BLaER1 treated with 17β-estradiol and CSF1 and Interleukin-3, amounts not matched to agents 10 nM and 100 nM (cell line): Measurements from ENCODE around the gene PNKP.
A peak's percentile ranks its signal among the peaks of the same experiment; 100 is the strongest.

Experiments
- H3K27ac ChIP-seq, 11 experiments: shearing (Covaris generic); formaldehyde crosslinking; 2 replicates each; pipeline ENCODE4 v1.8.1; 2022
- H3K27me3 ChIP-seq, 11 experiments: shearing (Covaris generic); formaldehyde crosslinking; 2 replicates each; pipeline ENCODE4 v1.8.1; 2022
- H3K36me3 ChIP-seq, 11 experiments: shearing (Covaris generic); formaldehyde crosslinking; 2 replicates each; pipeline ENCODE4 v1.8.1; 2022
- H3K4me1 ChIP-seq, 10 experiments: shearing (Covaris generic); formaldehyde crosslinking; 2 replicates each; pipeline ENCODE4 v1.8.1; 2022
- H3K4me2 ChIP-seq, 11 experiments: shearing (Covaris generic); formaldehyde crosslinking; 2 replicates each; pipeline ENCODE4 v1.8.1; 2022
- H3K4me3 ChIP-seq, 10 experiments: shearing (Covaris generic); formaldehyde crosslinking; 2 replicates each; pipeline ENCODE4 v1.8.1; 2022
- H3K9ac ChIP-seq, 11 experiments: shearing (Covaris generic); formaldehyde crosslinking; 2 replicates each; pipeline ENCODE4 v1.8.1; 2022
- H3K9me3 ChIP-seq, 11 experiments: shearing (Covaris generic); formaldehyde crosslinking; replicated peaks in 1 of 11; 2 replicates each; pipeline ENCODE4 v1.8.1; 2022
- H4K20me1 ChIP-seq, 11 experiments: shearing (Covaris generic); formaldehyde crosslinking; 2 replicates each; pipeline ENCODE4 v1.8.1; 2022
- Cebpa-rat ChIP-seq, 11 experiments: shearing (Covaris generic); IDR thresholded peaks; 2 replicates each; pipeline ENCODE4 v1.8.1; 2022

Gene PNKP

GRCh38 chr19:49816590-49816989 lies 50.8 kb downstream of the PNKP start:
- no peak for TF ChIP-seq Cebpa-rat (IDR thresholded peaks at IDR 0.05)

GRCh38 chr19:49814010-49814409 lies 53.4 kb downstream of the PNKP start:
- Histone ChIP-seq H3K4me1 (peaks cover 25 to 35% (median 30%) of the 10 kb centered on the region in 10 experiments), H3K27ac (peak overlapping the region in 10 of 11 experiments; percentile 48 to 99 (median 85); a peak in 12 of 22 replicates), H3K4me2 (peak overlapping the region in 9 of 11 experiments; percentile 10 to 89 (median 83); a peak in 14 of 22 replicates), H3K27me3 (no peaks in the 10 kb centered on the region), H3K36me3 (no peaks in the 10 kb centered on the region; a peak in 1 of 22 replicates), H3K4me3 (peak overlapping the region in 6 of 10 experiments; percentile 57 to 71 (median 66); a peak in 9 of 20 replicates), H4K20me1 (peaks cover 0 to 6% (median 0%) of the 10 kb centered on the region in 11 experiments; a peak in 4 of 22 replicates), H3K9ac (peak overlapping the region in 6 of 11 experiments; percentile 75 to 96 (median 83); a peak in 7 of 22 replicates), H3K9me3 (no peaks in the 10 kb centered on the region)
- TF ChIP-seq Cebpa-rat (IDR thresholded peaks at IDR 0.05) = no peak

More at GRCh38 chr19:49816590-49816989, 50.8 kb downstream of the PNKP start:
- H3K4me2 ChIP-seq = peak overlapping the region in 10 of 11 experiments; percentile 47 to 98 (median 96); a peak in 15 of 22 replicates
- no peaks in the 10 kb centered on the region for H3K9me3 ChIP-seq
- H3K36me3 ChIP-seq = peaks cover 7 to 20% (median 15%) of the 10 kb centered on the region in 11 experiments; a peak in 21 of 22 replicates
- no peaks in the 10 kb centered on the region for H3K27me3 ChIP-seq
- H3K4me3 ChIP-seq = peak overlapping the region in 2 of 10 experiments; percentile 80 to 95; a peak in 3 of 20 replicates
- peak overlapping the region in 5 of 11 experiments; percentile 80 to 98 (median 94); a peak in 8 of 22 replicates for H3K27ac ChIP-seq
- H3K4me1 ChIP-seq = peaks cover 31 to 44% (median 35%) of the 10 kb centered on the region in 10 experiments
- H4K20me1 ChIP-seq = peaks cover 0 to 26% (median 7%) of the 10 kb centered on the region in 11 experiments; a peak in 11 of 22 replicates
- peak overlapping the region in 6 of 11 experiments; percentile 85 to 97 (median 94); a peak in 8 of 22 replicates for H3K9ac ChIP-seq

GRCh38 chr19:49812997-49813861 lies 54.1 kb downstream of the PNKP start, which contains the start of gene FUZ:
Gene FUZ (minus strand): TSS chr19:49813292. CDS start chr19:49813106, 186 bp downstream.
- Histone ChIP-seq H3K27me3 (no peaks in the 10 kb centered on the region), H4K20me1 (no peaks in the 10 kb centered on the region), H3K4me3 (peak within 1 kb of the TSS; percentile 57 to 77 (median 66)), H3K4me2 (peak within 1 kb of the TSS; percentile 76 to 93 (median 88)), H3K9me3 (no peaks in the 10 kb centered on the region), H3K9ac (peak within 1 kb of the TSS; percentile 75 to 96 (median 80)), H3K36me3 (peaks cover 0 to under 1% (median 0%) of the 10 kb centered on the region in 11 experiments; a peak in 2 of 22 replicates), H3K27ac (peak within 1 kb of the TSS; percentile 79 to 99 (median 85)), H3K4me1 (peaks cover 27 to 40% (median 34%) of the 10 kb centered on the region in 10 experiments)
- no peak for TF ChIP-seq Cebpa-rat (IDR thresholded peaks at IDR 0.05)

GRCh38 chr19:49812452-49812996 lies 54.9 kb downstream of the PNKP start:
- H3K4me2 ChIP-seq = peak overlapping the region; percentile 76 to 93 (median 88)
- H3K9me3 ChIP-seq = no peaks in the 10 kb centered on the region
- peaks cover 0 to 8% (median 0%) of the 10 kb centered on the region in 11 experiments; a peak in 2 of 22 replicates for H3K36me3 ChIP-seq
- peak overlapping the region; percentile 57 to 77 (median 66) for H3K4me3 ChIP-seq
- no peaks in the 10 kb centered on the region for H3K27me3 ChIP-seq
- peak overlapping the region; percentile 75 to 96 (median 80) for H3K9ac ChIP-seq
- H3K4me1 ChIP-seq = peaks cover 34 to 47% (median 41%) of the 10 kb centered on the region in 10 experiments
- TF ChIP-seq Cebpa-rat (IDR thresholded peaks at IDR 0.05) = no peak
- peaks cover 0 to 7% (median 0%) of the 10 kb centered on the region in 11 experiments; a peak in 2 of 22 replicates for H4K20me1 ChIP-seq
- peak overlapping the region; percentile 79 to 99 (median 85) for H3K27ac ChIP-seq

- no peak for TF ChIP-seq Cebpa-rat (IDR thresholded peaks at IDR 0.05)
- no peak overlapping the region for H3K27ac ChIP-seq
These were observed 56.0 kb downstream of the PNKP start for GRCh38 chr19:49811328-49811727.

More at GRCh38 chr19:49811328-49811727, 56.0 kb downstream of the PNKP start:
- H4K20me1 ChIP-seq = peaks cover 0 to 13% (median 0%) of the 10 kb centered on the region in 11 experiments; a peak in 2 of 22 replicates
- H3K4me2 ChIP-seq = no peak overlapping the region
- H3K4me3 ChIP-seq = no peak overlapping the region
- no peaks in the 10 kb centered on the region for H3K9me3 ChIP-seq
- H3K4me1 ChIP-seq = peaks cover 33 to 45% (median 39%) of the 10 kb centered on the region in 10 experiments
- no peaks in the 10 kb centered on the region for H3K27me3 ChIP-seq
- H3K36me3 ChIP-seq = peaks cover 0 to 12% (median 4%) of the 10 kb centered on the region in 11 experiments; a peak in 9 of 22 replicates
- H3K9ac ChIP-seq = no peak overlapping the region
